Body of pancreas (tissue), 4 donors: ENCODE data around the gene NDUFAF5. TPM values are rescaled to one million over a fixed set of nuclear protein-coding genes. Genes with fewer than 3 reads are reported as not detected.

ENCODE experiments used
- ATAC-seq: fragments of 150-250 bp; one replicate; pipeline ENCODE4 v1.9.1; 2016
- DNase-seq, 4 donors: peaks; one replicate each; pipeline ENCODE4 v3.0.0-alpha.2; 2019
- H3K27ac ChIP-seq, 4 donors: fragments of 200-600 bp; sonication (generic); 1 replicate in 3 of 4; 2 replicates in 1 of 4; pipeline versions ENCODE4 v1.5.1 to v1.6.1; 2016 to 2019; ENCODE audit warnings: mild to moderate bottlenecking in 1 of 4, mixed read lengths in 1 of 4, moderate library complexity in 1 of 4
- H3K27me3 ChIP-seq, 2 donors: fragments of 200-600 bp; sonication (generic); one replicate each; pipeline ENCODE4 v1.6.0; 2016; ENCODE audit warnings: mild to moderate bottlenecking in 1 of 2
- H3K36me3 ChIP-seq, 2 donors: fragments of 200-600 bp; sonication (generic); replicated peaks in 1 of 2; 2 replicates each; pipeline ENCODE4 v1.5.1; 2016; ENCODE audit warnings: low read depth in 2 of 2; ENCODE audit not compliant: insufficient read depth in 1 of 2
- H3K4me1 ChIP-seq: fragments of 200-600 bp; sonication (generic); one replicate; pipeline ENCODE4 v1.6.0; 2016
- H3K4me3 ChIP-seq, 2 donors: fragments of 200-600 bp; sonication (generic); 1 replicate in 1 of 2; 2 replicates in 1 of 2; pipeline ENCODE4 v1.5.1; 2016 to 2019
- H3K9me3 ChIP-seq, 3 donors: fragments of 200-600 bp; sonication (generic); 1 replicate in 2 of 3; 2 replicates in 1 of 3; pipeline ENCODE4 v1.5.1; 2016
- CTCF ChIP-seq, 7 experiments: fragments of 450-650 bp in 4 of 7; fragments of 200-600 bp in 3 of 7; sonication (generic) in 3 of 7; IDR thresholded peaks; one replicate each; pipeline ENCODE4 v1.5.1; 2016 to 2019; ENCODE audit warnings: antibody characterized with exemption in 7 of 7
- POLR2A ChIP-seq, 3 donors: fragments of 450-650 bp; IDR thresholded peaks; one replicate each; pipeline ENCODE4 v1.6.1; 2016; ENCODE audit warnings: antibody characterized with exemption in 3 of 3, mild to moderate bottlenecking in 2 of 3
- WGBS, 2 donors: methylation state at CpG; one replicate each; pipeline ENCODE4 v1.1.5; 2017; 5-methylcytosine and 5-hydroxymethylcytosine counted together
- intact Hi-C: fragments of 100-400 bp; cut with DNase I; formaldehyde crosslinking; loops from one replicate; pipeline ENCODE4 v1.15.1; 2023
- total RNA-seq, 2 donors: library from RNA; depleted of rRNA; stranded (reverse); fragments of >200 nt; gene quantifications; one replicate each; pipeline ENCODE4 v1.1.0, GENCODE V29; 2016

Gene NDUFAF5
- total RNA-seq, 2 donors from 2014 or later, result 4.4 to 6.3 TPM

- Histone ChIP-seq H3K4me3 (no peak overlapping the region), H3K36me3 (peaks cover 0 to 5% of the 10 kb centered on the region in 2 donors), H3K27me3 (no peaks in the 10 kb centered on the region), H3K27ac (no peak overlapping the region), H3K9me3 (no peaks in the 10 kb centered on the region), H3K4me1 (no peaks in the 10 kb centered on the region)
- intact Hi-C loops, result no loop called here
- 79 to 81% methylated on average over 3 of the region's 3 CpGs for WGBS, 2 donors
- TF ChIP-seq POLR2A (IDR thresholded peaks at IDR 0.05) (no peak), CTCF (IDR thresholded peaks at IDR 0.05) (no peak)
- DNase-seq, result no peak
- ATAC-seq, result no peak
Observed at GRCh38 chr20:13739731-13740649, 44.8 kb upstream of the NDUFAF5 start.

- no peak for DNase-seq
- no peak for ATAC-seq
- intact Hi-C loops, result no loop called here
- no peaks in the 10 kb centered on the region for H3K4me1 ChIP-seq
- H3K27me3 ChIP-seq, result no peaks in the 10 kb centered on the region
- no peak overlapping the region for H3K4me3 ChIP-seq
- no peaks in the 10 kb centered on the region for H3K9me3 ChIP-seq
- WGBS, 2 donors, result 89 to 95% methylated on average over 6 of the region's 6 CpGs
- no peak overlapping the region for H3K27ac ChIP-seq
- H3K36me3 ChIP-seq, result peaks cover 0 to 5% of the 10 kb centered on the region in 2 donors
- TF ChIP-seq POLR2A (IDR thresholded peaks at IDR 0.05) (no peak), CTCF (IDR thresholded peaks at IDR 0.05) (no peak)
Observed at GRCh38 chr20:13741879-13742278, 42.9 kb upstream of the NDUFAF5 start.

- Histone ChIP-seq H3K4me3 (no peak overlapping the region), H3K27me3 (no peaks in the 10 kb centered on the region), H3K36me3 (peaks cover 0 to 5% of the 10 kb centered on the region in 2 donors), H3K4me1 (no peaks in the 10 kb centered on the region), H3K9me3 (no peaks in the 10 kb centered on the region), H3K27ac (no peak overlapping the region)
- 50 to 71% methylated on average over 1 of the region's 1 CpG for WGBS, 2 donors
- TF ChIP-seq POLR2A (IDR thresholded peaks at IDR 0.05) (no peak), CTCF (IDR thresholded peaks at IDR 0.05) (no peak)
- intact Hi-C loops, result no loop called here
- DNase-seq (no peak), ATAC-seq (no peak)
Observed at GRCh38 chr20:13744352-13744751, 40.5 kb upstream of the NDUFAF5 start.

- WGBS, 2 donors, result 73 to 98% methylated on average over 2 of the region's 2 CpGs
- no peaks in the 10 kb centered on the region for H3K4me1 ChIP-seq
- H3K4me3 ChIP-seq, result no peak overlapping the region
- no peaks in the 10 kb centered on the region for H3K27me3 ChIP-seq
- DNase-seq (no peak), ATAC-seq (no peak)
- TF ChIP-seq CTCF (IDR thresholded peaks at IDR 0.05) (no peak), POLR2A (IDR thresholded peaks at IDR 0.05) (no peak)
- no peak overlapping the region for H3K27ac ChIP-seq
- peaks cover 0 to 5% of the 10 kb centered on the region in 2 donors for H3K36me3 ChIP-seq
- intact Hi-C loops, result no loop called here
- no peaks in the 10 kb centered on the region for H3K9me3 ChIP-seq
Observed at GRCh38 chr20:13745784-13746183, 39.0 kb upstream of the NDUFAF5 start.

- H3K36me3 ChIP-seq, result no peaks in the 10 kb centered on the region
- no peak for TF ChIP-seq POLR2A (IDR thresholded peaks at IDR 0.05)
- TF ChIP-seq CTCF (IDR thresholded peaks at IDR 0.05), result no peak
- no peak for DNase-seq
- H3K4me3 ChIP-seq, result no peak overlapping the region
- WGBS, 2 donors, result 93 to 96% methylated on average over 3 of the region's 3 CpGs
- H3K4me1 ChIP-seq, result no peaks in the 10 kb centered on the region
- intact Hi-C loops, result no loop called here
- H3K27ac ChIP-seq, result no peak overlapping the region
- no peak for ATAC-seq
- no peaks in the 10 kb centered on the region for H3K9me3 ChIP-seq
- H3K27me3 ChIP-seq, result no peaks in the 10 kb centered on the region
Observed at GRCh38 chr20:13749811-13750210, 35.0 kb upstream of the NDUFAF5 start.
